Transverse colon (tissue), 4 donors: ENCODE measurements around the gene B3GNT3. TPM values are rescaled to one million over a fixed set of nuclear protein-coding genes. Genes with fewer than 3 reads are reported as not detected.

Experiments used
- DNase-seq: peaks from one replicate; pipeline ENCODE4 v3.0.0-alpha.2; 2019
- H3K27ac ChIP-seq, 4 donors: fragments of 200-600 bp; sonication (generic); 2 replicates each; pipeline ENCODE4 v1.5.1; 2016 to 2018; ENCODE audit warnings: inconsistent platforms in 4 of 4
- H3K27me3 ChIP-seq: fragments of 200-600 bp; sonication (generic); 2 replicates; pipeline ENCODE4 v1.5.1; 2017; ENCODE audit warnings: inconsistent platforms
- H3K36me3 ChIP-seq, 4 donors: fragments of 200-600 bp; sonication (generic); 2 replicates each; pipeline ENCODE4 v1.5.1; 2017 to 2019; ENCODE audit warnings: inconsistent platforms in 4 of 4
- H3K4me1 ChIP-seq, 4 donors: fragments of 200-600 bp; sonication (generic); 2 replicates each; pipeline ENCODE4 v1.5.1; 2017 to 2020; ENCODE audit warnings: inconsistent platforms in 4 of 4
- H3K4me3 ChIP-seq, 4 donors: fragments of 200-600 bp; sonication (generic); 1 replicate in 1 of 4; 2 replicates in 3 of 4; pipeline versions ENCODE4 v1.5.1 to v1.6.1; 2017 to 2019; ENCODE audit warnings: inconsistent platforms in 4 of 4
- H3K9me3 ChIP-seq, 2 donors: fragments of 200-600 bp; sonication (generic); 2 replicates each; pipeline ENCODE4 v1.5.1; 2017 to 2019; ENCODE audit warnings: inconsistent platforms in 2 of 2
- EP300 ChIP-seq: sonication (generic); formaldehyde crosslinking; IDR thresholded peaks from one replicate; pipeline ENCODE4 v1.6.1; 2017; ENCODE audit warnings: antibody characterized with exemption, low read depth
- POLR2A ChIP-seq: fragments of 450-650 bp; IDR thresholded peaks from one replicate; pipeline ENCODE4 v1.6.1; 2016; ENCODE audit warnings: antibody characterized with exemption, mild to moderate bottlenecking, moderate library complexity
- POLR2AphosphoS5 ChIP-seq, 3 donors: sonication (generic); formaldehyde crosslinking; IDR thresholded peaks; one replicate each; pipeline ENCODE4 v1.6.1; 2016; ENCODE audit warnings: antibody characterized with exemption in 3 of 3
- WGBS, 2 donors: methylation state at CpG; one replicate each; pipeline ENCODE4 v1.1.5; 2018; ENCODE audit warnings: low coverage in 1 of 2; 5-methylcytosine and 5-hydroxymethylcytosine counted together
- in situ Hi-C, 4 donors: fragments of 200-750 bp; cut with MboI; loops; one replicate each; pipeline versions ENCODE4 v1.15.0 to v1.15.1; 2017; ENCODE audit warnings: low sequenced_read_pairs in 3 of 4, low pct_ligation_motif_present in 1 of 4, low pct_unique_long_range_greater_than_20kb in 1 of 4
- intact Hi-C: fragments of 100-400 bp; cut with DNase I; formaldehyde crosslinking; loops from one replicate; pipeline ENCODE4 v1.15.1; 2023; ENCODE audit warnings: low total_unique reads
- total RNA-seq, 4 donors: library from RNA; depleted of rRNA; stranded (reverse); fragments of >200 nt; gene quantifications; one replicate each; pipeline ENCODE4 v1.1.0, GENCODE V29; 2016
- TF ChIP-seq, protein P1 (sequence below), 5 experiments: fragments of 200-600 bp in 3 of 5; fragments of 450-650 bp in 2 of 5; sonication (generic) in 3 of 5; IDR thresholded peaks; 1 replicate in 2 of 5; 2 replicates in 3 of 5; pipeline ENCODE4 v1.5.1; 2016 to 2017; ENCODE audit warnings: antibody characterized with exemption in 5 of 5, inconsistent platforms in 3 of 5, mild to moderate bottlenecking in 2 of 5, moderate library complexity in 1 of 5

Gene B3GNT3
- total RNA-seq, 4 donors from 2014 or later: 52.1 to 180 (median 144) TPM

DNA sequence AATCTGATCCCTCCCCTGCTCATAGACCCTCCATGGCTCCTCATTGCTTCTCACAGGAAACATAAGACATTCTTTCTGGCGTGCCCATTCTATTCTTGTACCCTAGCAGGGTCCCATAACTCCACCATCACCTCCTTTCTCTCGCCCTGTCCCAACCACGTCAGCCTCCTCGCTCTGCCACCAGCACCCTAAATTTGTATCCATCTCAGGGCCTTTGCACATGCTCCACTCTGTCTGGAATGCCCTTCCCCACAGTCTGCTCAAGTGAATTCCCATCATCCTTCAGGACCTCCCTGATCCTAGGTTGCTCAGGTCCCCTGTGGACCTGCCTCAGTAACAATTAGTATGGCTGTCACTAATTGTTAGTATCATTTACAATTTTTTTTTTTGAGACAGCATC lies 10.5 kb downstream of the B3GNT3 start:
- H3K4me1 ChIP-seq: peaks cover 0 to 9% (median 0%) of the 10 kb centered on the region in 4 donors
- H3K27me3 ChIP-seq: no peaks in the 10 kb centered on the region
- intact Hi-C loops (no loop called here), in situ Hi-C loops (no loop called here)
- TF ChIP-seq, protein P1, sequence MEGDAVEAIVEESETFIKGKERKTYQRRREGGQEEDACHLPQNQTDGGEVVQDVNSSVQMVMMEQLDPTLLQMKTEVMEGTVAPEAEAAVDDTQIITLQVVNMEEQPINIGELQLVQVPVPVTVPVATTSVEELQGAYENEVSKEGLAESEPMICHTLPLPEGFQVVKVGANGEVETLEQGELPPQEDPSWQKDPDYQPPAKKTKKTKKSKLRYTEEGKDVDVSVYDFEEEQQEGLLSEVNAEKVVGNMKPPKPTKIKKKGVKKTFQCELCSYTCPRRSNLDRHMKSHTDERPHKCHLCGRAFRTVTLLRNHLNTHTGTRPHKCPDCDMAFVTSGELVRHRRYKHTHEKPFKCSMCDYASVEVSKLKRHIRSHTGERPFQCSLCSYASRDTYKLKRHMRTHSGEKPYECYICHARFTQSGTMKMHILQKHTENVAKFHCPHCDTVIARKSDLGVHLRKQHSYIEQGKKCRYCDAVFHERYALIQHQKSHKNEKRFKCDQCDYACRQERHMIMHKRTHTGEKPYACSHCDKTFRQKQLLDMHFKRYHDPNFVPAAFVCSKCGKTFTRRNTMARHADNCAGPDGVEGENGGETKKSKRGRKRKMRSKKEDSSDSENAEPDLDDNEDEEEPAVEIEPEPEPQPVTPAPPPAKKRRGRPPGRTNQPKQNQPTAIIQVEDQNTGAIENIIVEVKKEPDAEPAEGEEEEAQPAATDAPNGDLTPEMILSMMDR (IDR thresholded peaks at IDR 0.05): no peak
- TF ChIP-seq EP300: no peak
- TF ChIP-seq POLR2AphosphoS5 (IDR thresholded peaks at IDR 0.05): no peak
- no peak for TF ChIP-seq POLR2A
- 83 to 92% methylated on average over 3 to 4 of the region's 4 CpGs for WGBS, 2 donors
- DNase-seq: no peak
- no peak overlapping the region for H3K27ac ChIP-seq
- no peak overlapping the region for H3K4me3 ChIP-seq
- H3K36me3 ChIP-seq: peaks cover 0 to 5% (median 0%) of the 10 kb centered on the region in 4 donors
- no peaks in the 10 kb centered on the region for H3K9me3 ChIP-seq

DNA sequence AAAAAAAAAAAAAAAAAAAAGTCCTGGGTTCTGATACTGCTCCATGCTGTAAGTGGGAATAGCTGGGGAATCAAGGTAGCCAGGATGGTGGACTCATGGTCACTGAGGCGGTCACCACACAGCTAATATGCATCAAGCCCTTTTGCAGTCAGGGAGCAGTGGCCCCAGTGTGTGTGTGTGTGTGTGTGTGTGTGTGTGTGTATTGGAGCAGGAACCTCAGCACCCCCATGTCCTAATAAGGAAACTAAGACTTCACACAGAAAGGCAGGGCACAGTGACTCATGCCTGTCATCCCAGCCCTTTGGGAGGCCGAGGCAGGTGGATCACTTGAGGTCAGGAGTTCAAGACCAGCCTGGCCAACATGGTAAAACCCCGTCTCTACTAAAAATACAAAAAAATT lies 12.0 kb downstream of the B3GNT3 start:
- Histone ChIP-seq H3K9me3 (no peaks in the 10 kb centered on the region), H3K36me3 (peaks cover 0 to 5% (median 0%) of the 10 kb centered on the region in 4 donors), H3K27me3 (no peaks in the 10 kb centered on the region), H3K27ac (no peak overlapping the region), H3K4me3 (no peak overlapping the region), H3K4me1 (peaks cover 0 to 9% (median 0%) of the 10 kb centered on the region in 4 donors)
- in situ Hi-C loops (no loop called here), intact Hi-C loops (no loop called here)
- no peak for DNase-seq
- 53% methylated on average over 3 of the region's 3 CpGs; no CpG with 5 or more reads in 1 of the 2 donors for WGBS, 2 donors
- TF ChIP-seq POLR2A: no peak
- TF ChIP-seq, protein P1 (IDR thresholded peaks at IDR 0.05): no peak
- no peak for TF ChIP-seq POLR2AphosphoS5 (IDR thresholded peaks at IDR 0.05)
- TF ChIP-seq EP300: no peak

GRCh38 chr19:17807731-17808316 lies 12.9 kb downstream of the B3GNT3 start:
- Histone ChIP-seq H3K27me3 (no peaks in the 10 kb centered on the region), H3K36me3 (peaks cover 0 to 5% (median 0%) of the 10 kb centered on the region in 4 donors), H3K4me3 (no peak overlapping the region), H3K9me3 (no peaks in the 10 kb centered on the region), H3K4me1 (peaks cover 0 to 7% (median 0%) of the 10 kb centered on the region in 4 donors), H3K27ac (no peak overlapping the region)
- intact Hi-C loops: no loop called here
- DNase-seq: no peak
- WGBS, 2 donors: 78% methylated on average over 38 of the region's 38 CpGs; no CpG with 5 or more reads in 1 of the 2 donors
- in situ Hi-C loops: no loop called here
- TF ChIP-seq EP300 (no peak), POLR2AphosphoS5 (IDR thresholded peaks at IDR 0.05) (no peak), POLR2A (no peak)
- TF ChIP-seq, protein P1 (IDR thresholded peaks at IDR 0.05): no peak

DNA sequence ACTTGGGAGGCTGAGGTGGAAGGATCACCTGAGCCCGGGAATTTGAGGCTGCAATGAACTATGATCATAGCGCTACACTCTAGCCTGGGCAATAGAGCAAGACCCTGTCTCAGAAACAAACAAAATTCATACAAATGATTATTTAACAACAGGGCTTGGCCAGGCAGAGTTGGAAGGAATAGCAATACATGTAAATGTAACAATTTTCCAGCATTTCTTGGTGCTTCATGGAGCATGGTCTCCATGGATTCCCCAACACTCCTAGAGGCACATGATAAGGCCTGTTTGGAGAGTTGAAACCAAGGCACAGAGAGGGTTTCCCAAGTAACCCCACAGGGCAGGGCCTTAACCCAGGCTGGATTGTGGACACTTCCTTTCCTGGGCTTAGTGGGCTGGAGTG lies 16.2 kb downstream of the B3GNT3 start:
- H3K4me3 ChIP-seq: no peak overlapping the region
- no peaks in the 10 kb centered on the region for H3K4me1 ChIP-seq
- DNase-seq: no peak
- TF ChIP-seq, protein P1 (IDR thresholded peaks at IDR 0.05): no peak
- no peak for TF ChIP-seq POLR2AphosphoS5 (IDR thresholded peaks at IDR 0.05)
- H3K27me3 ChIP-seq: no peaks in the 10 kb centered on the region
- 94 to 100% methylated on average over 2 of the region's 2 CpGs for WGBS, 2 donors
- no peak overlapping the region for H3K27ac ChIP-seq
- in situ Hi-C loops (no loop called here), intact Hi-C loops (no loop called here)
- H3K9me3 ChIP-seq: no peaks in the 10 kb centered on the region
- H3K36me3 ChIP-seq: peaks cover 0 to 5% (median 0%) of the 10 kb centered on the region in 4 donors
